Fibroblast of lung (primary cell): ENCODE measurements around the gene RAD18.

ENCODE experiments used
- EZH2 ChIP-seq: IDR thresholded peaks from 2 replicates; pipeline ENCODE4 v1.5.1; 2012; ENCODE audit warnings: low read length, control low read depth, mild to moderate bottlenecking; ENCODE audit errors: missing control alignments
- TF ChIP-seq, protein P1 (sequence below), 2 donors: IDR thresholded peaks in 1 of 2; conservative IDR thresholded peaks in 1 of 2; 1 replicate in 1 of 2; 2 replicates in 1 of 2; pipeline ENCODE4 v1.5.1; 2011 to 2012; ENCODE audit warnings: low read length in 2 of 2, control low read depth in 1 of 2, inconsistent platforms in 1 of 2, low read depth in 1 of 2, mild to moderate bottlenecking in 1 of 2

DNA sequence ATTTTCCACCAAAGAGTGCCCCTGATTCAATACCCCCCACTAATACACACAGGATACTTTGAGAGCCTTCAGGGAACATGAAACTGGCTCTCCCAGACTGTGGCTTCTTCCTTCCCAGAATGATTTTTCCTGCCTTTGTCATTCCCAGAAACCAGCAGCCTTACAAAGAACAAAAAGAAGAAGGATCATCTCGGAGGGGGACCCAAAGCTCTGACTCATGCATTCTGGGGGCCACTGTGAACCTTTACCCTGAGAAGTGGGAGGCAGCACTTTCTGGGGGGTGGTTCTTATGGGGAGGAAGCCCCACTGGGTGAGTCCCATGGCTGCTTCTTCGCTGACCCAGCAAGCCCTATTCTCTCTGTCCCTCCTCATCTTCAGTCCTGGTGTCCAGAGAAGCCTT lies 44.7 kb upstream of the RAD18 start:
- TF ChIP-seq, protein P1, sequence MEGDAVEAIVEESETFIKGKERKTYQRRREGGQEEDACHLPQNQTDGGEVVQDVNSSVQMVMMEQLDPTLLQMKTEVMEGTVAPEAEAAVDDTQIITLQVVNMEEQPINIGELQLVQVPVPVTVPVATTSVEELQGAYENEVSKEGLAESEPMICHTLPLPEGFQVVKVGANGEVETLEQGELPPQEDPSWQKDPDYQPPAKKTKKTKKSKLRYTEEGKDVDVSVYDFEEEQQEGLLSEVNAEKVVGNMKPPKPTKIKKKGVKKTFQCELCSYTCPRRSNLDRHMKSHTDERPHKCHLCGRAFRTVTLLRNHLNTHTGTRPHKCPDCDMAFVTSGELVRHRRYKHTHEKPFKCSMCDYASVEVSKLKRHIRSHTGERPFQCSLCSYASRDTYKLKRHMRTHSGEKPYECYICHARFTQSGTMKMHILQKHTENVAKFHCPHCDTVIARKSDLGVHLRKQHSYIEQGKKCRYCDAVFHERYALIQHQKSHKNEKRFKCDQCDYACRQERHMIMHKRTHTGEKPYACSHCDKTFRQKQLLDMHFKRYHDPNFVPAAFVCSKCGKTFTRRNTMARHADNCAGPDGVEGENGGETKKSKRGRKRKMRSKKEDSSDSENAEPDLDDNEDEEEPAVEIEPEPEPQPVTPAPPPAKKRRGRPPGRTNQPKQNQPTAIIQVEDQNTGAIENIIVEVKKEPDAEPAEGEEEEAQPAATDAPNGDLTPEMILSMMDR (conservative IDR thresholded peaks at IDR 0.05 in 1 of 2, IDR thresholded peaks at IDR 0.05 in 1 of 2; ENCODE audit: low read depth in 1 of 2, low read length in 2 of 2) = no peak
- no peak for TF ChIP-seq EZH2
